HepG2 (cell line): Measurements from ENCODE around the gene GRHPR. TPM values are rescaled to one million over a fixed set of nuclear protein-coding genes. Genes with fewer than 3 reads are reported as not detected.

Experiments used
- ASH2L ChIP-seq: fragments of 300-600, 200-600 bp; sonication (generic); IDR thresholded peaks from 2 replicates; pipeline ENCODE4 v1.7.0; 2017; ENCODE audit warnings: low read depth, mild to moderate bottlenecking, moderate library complexity, mixed read lengths, low read length; ENCODE audit not compliant: insufficient read length
- CHD2 ChIP-seq: IDR thresholded peaks from 2 replicates; pipeline ENCODE4 v1.6.1; 2011; ENCODE audit warnings: low read depth, low read length, improper control_type of control experiment
- ERF ChIP-seq: IDR thresholded peaks from 2 replicates; pipeline ENCODE4 v1.6.1; 2018; ENCODE audit warnings: missing biosample characterization, missing genetic modification reagents
- HNRNPK ChIP-seq: fragments of 200-400 bp; formaldehyde crosslinking; IDR thresholded peaks from 2 replicates; pipeline ENCODE4 v1.6.1; 2018; ENCODE audit warnings: low read length, low read depth, moderate library complexity, mild to moderate bottlenecking; ENCODE audit not compliant: poor library complexity, severe bottlenecking
- MED8 ChIP-seq: sonication (generic); formaldehyde crosslinking; IDR thresholded peaks from 2 replicates; pipeline ENCODE4 v1.8.1; 2023; ENCODE audit warnings: mild to moderate bottlenecking, missing genetic modification reagents; ENCODE audit not compliant: insufficient replicate concordance
- NKX3-1 ChIP-seq: sonication (generic); formaldehyde crosslinking; IDR thresholded peaks from 2 replicates; pipeline ENCODE4 v1.5.0; 2020; ENCODE audit warnings: missing genetic modification reagents
- SYNCRIP ChIP-seq: fragments of 200-400 bp; formaldehyde crosslinking; IDR thresholded peaks from 2 replicates; pipeline ENCODE4 v1.6.1; 2018; ENCODE audit warnings: mild to moderate bottlenecking, low read depth, low read length; ENCODE audit not compliant: insufficient read depth
- ZMYM2 ChIP-seq: sonication (generic); formaldehyde crosslinking; IDR thresholded peaks from 2 replicates; pipeline ENCODE4 v1.8.0; 2022; ENCODE audit warnings: mild to moderate bottlenecking, missing genetic modification reagents
- ZNF441 ChIP-seq: sonication (generic); formaldehyde crosslinking; IDR thresholded peaks from 2 replicates; pipeline ENCODE4 v1.7.0; 2021; ENCODE audit warnings: missing genetic modification reagents, borderline replicate concordance
- ZNF496 ChIP-seq: sonication (generic); formaldehyde crosslinking; IDR thresholded peaks from 2 replicates; pipeline ENCODE4 v1.8.1; 2023; ENCODE audit warnings: mild to moderate bottlenecking, moderate library complexity, missing genetic modification reagents; ENCODE audit not compliant: insufficient replicate concordance
- ZNF501 ChIP-seq: sonication (generic); formaldehyde crosslinking; IDR thresholded peaks from 2 replicates; pipeline ENCODE4 v1.5.1; 2020; ENCODE audit warnings: mild to moderate bottlenecking, moderate library complexity, missing genetic modification reagents
- ZNF766 ChIP-seq: sonication (generic); formaldehyde crosslinking; IDR thresholded peaks from 2 replicates; pipeline ENCODE4 v1.5.0; 2020; ENCODE audit warnings: missing genetic modification reagents, borderline replicate concordance
- polyA plus RNA-seq, 8 experiments: library from polyadenylated mRNA; depleted of rRNA in 3 of 8; stranded (reverse) in 7 of 8; unstranded in 1 of 8; fragments of >200 nt; fragmentation: Illumina TruSeq in 4 of 8; extraction: Trizol in 4 of 8; gene quantifications; 2 replicates each; pipeline versions ENCODE4 v1.2.1 to v1.2.3, GENCODE V29; 2011 to 2016; ENCODE audit warnings: low read depth in 4 of 8, missing spikeins in 1 of 8, mixed read lengths in 1 of 8; ENCODE audit not compliant: insufficient read depth in 1 of 8
- total RNA-seq, 5 experiments: library from RNA; depleted of rRNA; stranded (reverse); fragments of >200 nt; fragmentation: Illumina TruSeq; extraction: Trizol; gene quantifications; 2 replicates each; pipeline ENCODE4 v1.2.3, GENCODE V29; 2016; ENCODE audit warnings: low read depth in 1 of 5
- TF ChIP-seq, protein P1 (sequence below): sonication (generic); formaldehyde crosslinking; IDR thresholded peaks from one replicate; pipeline ENCODE4 v1.5.1; 2020; ENCODE audit warnings: mild to moderate bottlenecking, missing genetic modification reagents; ENCODE audit errors: not compliant biosample characterization
- TF ChIP-seq, protein P2 (sequence below): sonication (generic); formaldehyde crosslinking; IDR thresholded peaks from 2 replicates; pipeline ENCODE4 v1.4.0; 2020; ENCODE audit warnings: mild to moderate bottlenecking, missing genetic modification reagents
- TF ChIP-seq, protein P3 (sequence below): sonication (generic); formaldehyde crosslinking; IDR thresholded peaks from 2 replicates; pipeline ENCODE4 v1.8.1; 2023; ENCODE audit warnings: missing genetic modification reagents, mild to moderate bottlenecking, borderline replicate concordance
- TF ChIP-seq, protein P4 (sequence below): sonication (generic); formaldehyde crosslinking; IDR thresholded peaks from 2 replicates; pipeline ENCODE4 v1.5.1; 2020; ENCODE audit warnings: mild to moderate bottlenecking, missing genetic modification reagents, moderate library complexity

GRHPR gene
- total and polyA plus RNA-seq, 2 of the 13 experiments (the other 11 are each of a cell fraction or from before 2014, with no cell fraction given) = 113 to 115 TPM

DNA sequence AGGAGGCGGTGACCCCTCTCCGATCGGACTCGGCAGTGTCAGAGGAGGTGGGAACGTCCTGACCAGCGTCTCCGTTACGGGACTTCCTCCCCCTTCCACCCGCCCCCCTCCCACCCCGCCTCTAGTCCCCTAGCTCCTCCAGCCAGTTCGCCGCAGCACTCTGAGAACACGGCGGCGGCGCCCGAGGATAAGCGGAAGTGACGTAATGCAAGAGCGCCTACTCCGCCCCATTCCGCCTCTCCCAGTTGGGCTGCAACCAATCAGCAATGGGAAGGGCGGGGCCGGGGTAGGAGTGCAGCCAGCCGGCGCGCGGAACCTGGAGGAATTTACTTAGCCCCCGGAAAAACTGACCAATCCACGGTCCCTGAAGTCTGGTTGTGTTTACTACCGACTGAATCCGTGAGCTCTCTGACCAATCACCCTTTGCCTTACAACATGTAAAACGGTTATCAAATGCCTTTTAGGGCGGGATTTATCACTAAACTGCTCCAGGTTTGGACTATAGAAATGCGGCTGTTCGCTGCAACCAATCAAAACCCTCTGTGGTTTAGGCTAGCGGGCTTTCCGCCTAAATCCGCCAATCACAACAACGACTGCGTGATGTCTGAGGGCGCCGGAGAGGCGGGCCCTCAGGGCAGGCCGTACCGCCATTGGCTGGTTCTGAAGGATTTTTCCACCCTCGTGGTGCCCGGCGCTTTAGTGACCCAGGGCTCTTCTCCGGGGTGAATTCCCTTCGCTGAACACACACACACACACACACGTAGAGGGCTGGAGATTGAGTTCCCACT is 42.9 kb downstream of the GRHPR start, which contains the start of gene ZBTB5 (continued):
- no peak for TF ChIP-seq SYNCRIP
- TF ChIP-seq, protein P1, sequence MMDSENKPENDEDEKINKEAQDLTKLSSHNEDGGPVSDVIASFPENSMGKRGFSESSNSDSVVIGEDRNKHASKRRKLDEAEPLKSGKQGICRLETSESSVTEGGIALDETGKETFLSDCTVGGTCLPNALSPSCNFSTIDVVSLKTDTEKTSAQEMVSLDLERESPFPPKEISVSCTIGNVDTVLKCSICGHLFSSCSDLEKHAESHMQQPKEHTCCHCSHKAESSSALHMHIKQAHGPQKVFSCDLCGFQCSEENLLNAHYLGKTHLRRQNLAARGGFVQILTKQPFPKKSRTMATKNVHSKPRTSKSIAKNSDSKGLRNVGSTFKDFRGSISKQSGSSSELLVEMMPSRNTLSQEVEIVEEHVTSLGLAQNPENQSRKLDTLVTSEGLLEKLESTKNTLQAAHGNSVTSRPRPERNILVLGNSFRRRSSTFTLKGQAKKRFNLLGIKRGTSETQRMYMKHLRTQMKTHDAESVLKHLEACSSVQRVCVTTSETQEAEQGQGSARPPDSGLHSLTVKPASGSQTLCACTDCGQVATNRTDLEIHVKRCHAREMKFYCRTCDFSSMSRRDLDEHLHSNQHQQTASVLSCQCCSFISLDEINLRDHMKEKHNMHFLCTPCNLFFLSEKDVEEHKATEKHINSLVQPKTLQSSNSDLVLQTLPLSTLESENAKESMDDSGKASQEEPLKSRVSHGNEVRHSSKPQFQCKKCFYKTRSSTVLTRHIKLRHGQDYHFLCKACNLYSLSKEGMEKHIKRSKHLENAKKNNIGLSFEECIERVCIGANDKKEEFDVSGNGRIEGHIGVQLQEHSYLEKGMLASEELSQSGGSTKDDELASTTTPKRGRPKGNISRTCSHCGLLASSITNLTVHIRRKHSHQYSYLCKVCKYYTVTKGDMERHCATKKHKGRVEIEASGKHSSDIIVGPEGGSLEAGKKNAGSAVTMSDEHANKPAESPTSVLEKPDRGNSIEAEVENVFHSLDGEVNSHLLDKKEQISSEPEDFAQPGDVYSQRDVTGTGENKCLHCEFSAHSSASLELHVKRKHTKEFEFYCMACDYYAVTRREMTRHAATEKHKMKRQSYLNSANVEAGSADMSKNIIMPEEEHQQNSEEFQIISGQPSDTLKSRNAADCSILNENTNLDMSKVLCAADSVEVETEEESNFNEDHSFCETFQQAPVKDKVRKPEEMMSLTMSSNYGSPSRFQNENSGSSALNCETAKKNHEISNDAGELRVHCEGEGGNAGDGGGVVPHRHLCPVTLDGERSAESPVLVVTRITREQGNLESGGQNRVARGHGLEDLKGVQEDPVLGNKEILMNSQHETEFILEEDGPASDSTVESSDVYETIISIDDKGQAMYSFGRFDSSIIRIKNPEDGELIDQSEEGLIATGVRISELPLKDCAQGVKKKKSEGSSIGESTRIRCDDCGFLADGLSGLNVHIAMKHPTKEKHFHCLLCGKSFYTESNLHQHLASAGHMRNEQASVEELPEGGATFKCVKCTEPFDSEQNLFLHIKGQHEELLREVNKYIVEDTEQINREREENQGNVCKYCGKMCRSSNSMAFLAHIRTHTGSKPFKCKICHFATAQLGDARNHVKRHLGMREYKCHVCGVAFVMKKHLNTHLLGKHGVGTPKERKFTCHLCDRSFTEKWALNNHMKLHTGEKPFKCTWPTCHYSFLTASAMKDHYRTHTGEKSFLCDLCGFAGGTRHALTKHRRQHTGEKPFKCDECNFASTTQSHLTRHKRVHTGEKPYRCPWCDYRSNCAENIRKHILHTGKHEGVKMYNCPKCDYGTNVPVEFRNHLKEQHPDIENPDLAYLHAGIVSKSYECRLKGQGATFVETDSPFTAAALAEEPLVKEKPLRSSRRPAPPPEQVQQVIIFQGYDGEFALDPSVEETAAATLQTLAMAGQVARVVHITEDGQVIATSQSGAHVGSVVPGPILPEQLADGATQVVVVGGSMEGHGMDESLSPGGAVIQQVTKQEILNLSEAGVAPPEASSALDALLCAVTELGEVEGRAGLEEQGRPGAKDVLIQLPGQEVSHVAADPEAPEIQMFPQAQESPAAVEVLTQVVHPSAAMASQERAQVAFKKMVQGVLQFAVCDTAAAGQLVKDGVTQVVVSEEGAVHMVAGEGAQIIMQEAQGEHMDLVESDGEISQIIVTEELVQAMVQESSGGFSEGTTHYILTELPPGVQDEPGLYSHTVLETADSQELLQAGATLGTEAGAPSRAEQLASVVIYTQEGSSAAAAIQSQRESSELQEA (CRISPR knock-in tag) = no peak
- TF ChIP-seq, protein P2, sequence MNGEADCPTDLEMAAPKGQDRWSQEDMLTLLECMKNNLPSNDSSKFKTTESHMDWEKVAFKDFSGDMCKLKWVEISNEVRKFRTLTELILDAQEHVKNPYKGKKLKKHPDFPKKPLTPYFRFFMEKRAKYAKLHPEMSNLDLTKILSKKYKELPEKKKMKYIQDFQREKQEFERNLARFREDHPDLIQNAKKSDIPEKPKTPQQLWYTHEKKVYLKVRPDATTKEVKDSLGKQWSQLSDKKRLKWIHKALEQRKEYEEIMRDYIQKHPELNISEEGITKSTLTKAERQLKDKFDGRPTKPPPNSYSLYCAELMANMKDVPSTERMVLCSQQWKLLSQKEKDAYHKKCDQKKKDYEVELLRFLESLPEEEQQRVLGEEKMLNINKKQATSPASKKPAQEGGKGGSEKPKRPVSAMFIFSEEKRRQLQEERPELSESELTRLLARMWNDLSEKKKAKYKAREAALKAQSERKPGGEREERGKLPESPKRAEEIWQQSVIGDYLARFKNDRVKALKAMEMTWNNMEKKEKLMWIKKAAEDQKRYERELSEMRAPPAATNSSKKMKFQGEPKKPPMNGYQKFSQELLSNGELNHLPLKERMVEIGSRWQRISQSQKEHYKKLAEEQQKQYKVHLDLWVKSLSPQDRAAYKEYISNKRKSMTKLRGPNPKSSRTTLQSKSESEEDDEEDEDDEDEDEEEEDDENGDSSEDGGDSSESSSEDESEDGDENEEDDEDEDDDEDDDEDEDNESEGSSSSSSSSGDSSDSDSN = no peak
- peak; percentile 4 for TF ChIP-seq HNRNPK
- no peak for TF ChIP-seq ZNF766 (CRISPR knock-in tag)
- peak; percentile 1 for TF ChIP-seq ASH2L
- no peak for TF ChIP-seq ZMYM2 (CRISPR knock-in tag)
- TF ChIP-seq MED8 (CRISPR knock-in tag) = no peak
- TF ChIP-seq, protein P3, sequence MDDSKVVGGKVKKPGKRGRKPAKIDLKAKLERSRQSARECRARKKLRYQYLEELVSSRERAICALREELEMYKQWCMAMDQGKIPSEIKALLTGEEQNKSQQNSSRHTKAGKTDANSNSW (CRISPR knock-in tag) = no peak
- peak; percentile 52 for TF ChIP-seq CHD2
- no peak for TF ChIP-seq ZNF441 (CRISPR knock-in tag)
- TF ChIP-seq ZNF501 (CRISPR knock-in tag) = no peak; the same call in 1 of the 2 replicates
- TF ChIP-seq, protein P4, sequence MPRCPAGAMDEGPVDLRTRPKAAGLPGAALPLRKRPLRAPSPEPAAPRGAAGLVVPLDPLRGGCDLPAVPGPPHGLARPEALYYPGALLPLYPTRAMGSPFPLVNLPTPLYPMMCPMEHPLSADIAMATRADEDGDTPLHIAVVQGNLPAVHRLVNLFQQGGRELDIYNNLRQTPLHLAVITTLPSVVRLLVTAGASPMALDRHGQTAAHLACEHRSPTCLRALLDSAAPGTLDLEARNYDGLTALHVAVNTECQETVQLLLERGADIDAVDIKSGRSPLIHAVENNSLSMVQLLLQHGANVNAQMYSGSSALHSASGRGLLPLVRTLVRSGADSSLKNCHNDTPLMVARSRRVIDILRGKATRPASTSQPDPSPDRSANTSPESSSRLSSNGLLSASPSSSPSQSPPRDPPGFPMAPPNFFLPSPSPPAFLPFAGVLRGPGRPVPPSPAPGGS (CRISPR knock-in tag) = 0 out of 2 replicates have a peak, but pooled peaks have one; percentile 24
- TF ChIP-seq ZNF496 (CRISPR knock-in tag) = no peak
- no peak for TF ChIP-seq NKX3-1 (CRISPR knock-in tag)
- 0 out of 2 replicates have a peak, but pooled peaks have one; percentile 34 for TF ChIP-seq ERF
